ENCODE data around the gene RAB22A.

- no peak for TF ChIP-seq EZH2 (IDR thresholded peaks at IDR 0.05; ENCODE audit: borderline replicate concordance, low read depth, low read length, severe bottlenecking)
- TF ChIP-seq, protein P1, sequence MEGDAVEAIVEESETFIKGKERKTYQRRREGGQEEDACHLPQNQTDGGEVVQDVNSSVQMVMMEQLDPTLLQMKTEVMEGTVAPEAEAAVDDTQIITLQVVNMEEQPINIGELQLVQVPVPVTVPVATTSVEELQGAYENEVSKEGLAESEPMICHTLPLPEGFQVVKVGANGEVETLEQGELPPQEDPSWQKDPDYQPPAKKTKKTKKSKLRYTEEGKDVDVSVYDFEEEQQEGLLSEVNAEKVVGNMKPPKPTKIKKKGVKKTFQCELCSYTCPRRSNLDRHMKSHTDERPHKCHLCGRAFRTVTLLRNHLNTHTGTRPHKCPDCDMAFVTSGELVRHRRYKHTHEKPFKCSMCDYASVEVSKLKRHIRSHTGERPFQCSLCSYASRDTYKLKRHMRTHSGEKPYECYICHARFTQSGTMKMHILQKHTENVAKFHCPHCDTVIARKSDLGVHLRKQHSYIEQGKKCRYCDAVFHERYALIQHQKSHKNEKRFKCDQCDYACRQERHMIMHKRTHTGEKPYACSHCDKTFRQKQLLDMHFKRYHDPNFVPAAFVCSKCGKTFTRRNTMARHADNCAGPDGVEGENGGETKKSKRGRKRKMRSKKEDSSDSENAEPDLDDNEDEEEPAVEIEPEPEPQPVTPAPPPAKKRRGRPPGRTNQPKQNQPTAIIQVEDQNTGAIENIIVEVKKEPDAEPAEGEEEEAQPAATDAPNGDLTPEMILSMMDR (IDR thresholded peaks at IDR 0.05; ENCODE audit: extremely low read depth in 1 of 2, insufficient read depth in 1 of 2, low read depth in 1 of 2, low read length in 2 of 2), result no peak
- no peak for TF ChIP-seq POLR2A (IDR thresholded peaks at IDR 0.05; ENCODE audit: low read depth, low read length)
- TF ChIP-seq MAX (IDR thresholded peaks at IDR 0.05; ENCODE audit: insufficient read depth, insufficient read length), result no peak
Observed at GRCh38 chr20:58382096-58382495, 72.6 kb downstream of the RAB22A start.
